Activated CD4-positive, alpha-beta T cell treated with anti-CD3 and anti-CD28 coated beads for 48 hours (primary cell): Measurements from ENCODE around the gene IL17D.
"Not testable (repeated sequence)": the region's sequence is repeated elsewhere in the genome, so short reads cannot be mapped to it uniquely, and the experiment has no call there.

ENCODE experiments used
- DNase-seq: peaks from one replicate; pipeline ENCODE4 v3.0.0-alpha.2; 2020

Gene IL17D

GRCh38 chr13:20702915-20703779, at the start of gene IL17D:
IL17D (plus strand) TSS chr13:20703699; CDS start chr13:20704002, 303 bp downstream.
- DNase-seq, result peak; percentile 46

GRCh38 chr13:20654156-20654555, 49.3 kb upstream of the IL17D start:
- DNase-seq, result no peak

- no peak for DNase-seq
Measured at GRCh38 chr13:20658451-20659040, 45.0 kb upstream of the IL17D start.

- no peak for DNase-seq
Measured at GRCh38 chr13:20664351-20664750, 39.1 kb upstream of the IL17D start.

- no peak for DNase-seq
Measured at GRCh38 chr13:20666948-20667347, 36.6 kb upstream of the IL17D start.

- no peak for DNase-seq
Measured at GRCh38 chr13:20667857-20668437, 35.6 kb upstream of the IL17D start.

- no peak for DNase-seq
Measured at GRCh38 chr13:20669162-20669561, 34.3 kb upstream of the IL17D start.

GRCh38 chr13:20671789-20672188, 31.7 kb upstream of the IL17D start:
- no peak for DNase-seq

- DNase-seq, result no peak
Measured at GRCh38 chr13:20672772-20673171, 30.7 kb upstream of the IL17D start.

- no peak for DNase-seq
Measured at GRCh38 chr13:20673715-20674114, 29.8 kb upstream of the IL17D start.

- DNase-seq, result no peak
Measured at GRCh38 chr13:20676213-20676612, 27.3 kb upstream of the IL17D start.

GRCh38 chr13:20678606-20679005, 24.9 kb upstream of the IL17D start:
- DNase-seq, result not testable (repeated sequence)

- DNase-seq, result no peak
Measured at GRCh38 chr13:20679879-20680278, 23.6 kb upstream of the IL17D start.

GRCh38 chr13:20680416-20681080, 23.0 kb upstream of the IL17D start:
- DNase-seq, result no peak

- not testable (repeated sequence) for DNase-seq
Measured at GRCh38 chr13:20681481-20681880, 22.0 kb upstream of the IL17D start.

GRCh38 chr13:20682061-20682460, 21.4 kb upstream of the IL17D start:
- no peak for DNase-seq

- no peak for DNase-seq
Measured at GRCh38 chr13:20684041-20684440, 19.5 kb upstream of the IL17D start.

- no peak for DNase-seq
Measured at GRCh38 chr13:20684546-20684945, 19.0 kb upstream of the IL17D start.

GRCh38 chr13:20685092-20685491, 18.4 kb upstream of the IL17D start:
- no peak for DNase-seq

GRCh38 chr13:20686167-20686566, 17.3 kb upstream of the IL17D start:
- no peak for DNase-seq

GRCh38 chr13:20686863-20687579, 16.5 kb upstream of the IL17D start:
- DNase-seq, result no peak

GRCh38 chr13:20689291-20689690, 14.2 kb upstream of the IL17D start:
- DNase-seq, result no peak

GRCh38 chr13:20691616-20692015, 11.9 kb upstream of the IL17D start:
- no peak for DNase-seq
